Hypothalamus (tissue), 51 donors: ENCODE measurements around the gene CLDN15.
A peak's percentile ranks its signal among the peaks of the same experiment; 100 is the strongest.

Source experiments
- DNase-seq, 51 donors: peaks; one replicate each; lab custom pipeline; 2025; lab: John Stamatoyannopoulos, UW

The CLDN15 gene

GRCh38 chr7:101244375-101245146, 7.0 kb upstream of the CLDN15 start, which contains the start of gene FIS1:
TSS of gene FIS1 (minus strand) at chr7:101245081. CDS start at chr7:101245004, 77 bp downstream.
- peak; percentile 75 to 100 (median 95) for DNase-seq

GRCh38 chr7:101243646-101244374, 6.2 kb upstream of the CLDN15 start:
- DNase-seq, result peak in 8 of 51 donors; percentile 36 to 52 (median 44)

GRCh38 chr7:101241443-101242349, 4.1 kb upstream of the CLDN15 start:
- DNase-seq, result no peak

- DNase-seq, result no peak
Measured at GRCh38 chr7:101241015-101241363, 3.4 kb upstream of the CLDN15 start.

- no peak for DNase-seq
Measured at GRCh38 chr7:101240226-101241014, 2.8 kb upstream of the CLDN15 start.

- no peak for DNase-seq
Measured at GRCh38 chr7:101239951-101240220, 2.3 kb upstream of the CLDN15 start.

- DNase-seq, result no peak
Measured at GRCh38 chr7:101239191-101239950, 1.8 kb upstream of the CLDN15 start.

GRCh38 chr7:101238226-101239182, 902 bp upstream of the CLDN15 start:
- no peak for DNase-seq

GRCh38 chr7:101236292-101236835, 1.2 kb downstream of the CLDN15 start:
- DNase-seq, result no peak

GRCh38 chr7:101235522-101235921, 2.1 kb downstream of the CLDN15 start:
- no peak for DNase-seq

- peak in 3 of 51 donors; percentile 6 to 13 (median 9) for DNase-seq
Measured at GRCh38 chr7:101235050-101235449, 2.6 kb downstream of the CLDN15 start.

GRCh38 chr7:101234636-101235035, 3.0 kb downstream of the CLDN15 start:
- no peak for DNase-seq

- DNase-seq, result no peak
Measured at GRCh38 chr7:101233907-101234547, 3.6 kb downstream of the CLDN15 start.

- DNase-seq, result peak in 8 of 51 donors; percentile 6 to 54 (median 19)
Measured at GRCh38 chr7:101232141-101232850, 5.3 kb downstream of the CLDN15 start.

GRCh38 chr7:101231644-101232043, 6.0 kb downstream of the CLDN15 start:
- no peak for DNase-seq

- DNase-seq, result no peak
Measured at GRCh38 chr7:101226721-101227120, 10.9 kb downstream of the CLDN15 start.

- no peak for DNase-seq
Measured at GRCh38 chr7:101225650-101226049, 12.0 kb downstream of the CLDN15 start.
